ENCODE data around the gene SULT1C2.

SULT1C2 gene

GRCh38 chr2:108293850-108294249, 5.2 kb downstream of the SULT1C2 start:
- TF ChIP-seq CTCF (conservative IDR thresholded peaks at IDR 0.05), result no peak
- no peak overlapping the region for H3K27ac ChIP-seq

DNA sequence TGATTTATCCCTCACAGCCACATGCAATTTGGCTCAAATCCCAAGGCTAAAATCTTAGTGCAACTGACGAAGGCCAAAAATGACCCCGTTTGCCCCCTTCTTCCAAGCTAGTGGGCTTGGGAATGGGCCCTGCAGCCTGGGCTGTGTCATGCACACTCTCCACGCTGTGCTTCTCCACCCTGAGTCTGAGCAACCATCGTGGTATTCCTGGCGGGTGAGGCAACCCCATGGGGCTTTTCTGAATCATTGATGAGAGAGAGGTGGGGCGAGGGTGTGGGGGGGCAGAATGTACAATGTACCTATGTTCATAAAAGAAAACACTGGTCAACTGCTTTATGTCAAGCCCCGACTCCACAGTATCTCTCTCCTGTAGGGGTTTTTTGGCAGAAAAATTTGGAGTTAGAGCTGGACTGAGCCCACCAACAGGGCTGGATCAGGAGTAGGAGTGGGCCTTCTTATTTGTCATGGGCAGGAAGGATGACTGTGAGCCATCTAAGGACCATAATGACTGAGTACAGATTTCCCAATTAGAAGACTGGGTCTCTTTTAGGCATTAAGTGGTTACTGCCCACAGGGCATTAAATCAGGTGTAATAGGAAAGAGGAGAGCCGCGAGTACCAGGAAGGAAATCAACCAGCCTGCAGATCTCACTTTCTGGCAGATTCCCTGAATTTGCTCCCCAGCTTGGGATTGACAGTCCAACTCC, 8.9 kb downstream of the SULT1C2 start:
- TF ChIP-seq CTCF (conservative IDR thresholded peaks at IDR 0.05), result no peak
- H3K27ac ChIP-seq, result no peak overlapping the region

DNA sequence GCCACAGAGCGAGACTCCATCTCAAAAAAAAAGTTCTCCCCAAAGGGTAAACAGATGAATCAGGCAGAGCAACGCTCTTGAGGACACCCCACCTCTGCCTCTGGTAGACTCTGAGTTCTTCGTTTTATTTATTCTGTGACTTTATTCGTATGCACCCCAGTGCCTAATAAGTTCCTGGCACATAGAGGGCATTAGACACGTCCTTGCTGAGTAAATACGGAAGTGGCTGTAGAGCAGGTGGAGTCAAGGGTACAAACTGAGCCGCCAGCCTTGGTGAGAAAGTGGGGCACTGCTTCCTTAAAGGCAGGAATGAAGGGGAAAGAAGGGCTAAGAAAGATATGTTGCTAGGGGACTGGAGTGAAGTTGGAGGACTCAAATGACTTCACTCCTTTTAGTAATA, 12.9 kb downstream of the SULT1C2 start:
- TF ChIP-seq CTCF (conservative IDR thresholded peaks at IDR 0.05), result no peak
- H3K27ac ChIP-seq, result no peak overlapping the region

GRCh38 chr2:108304975-108305374, 16.3 kb downstream of the SULT1C2 start:
- no peak overlapping the region for H3K27ac ChIP-seq
- no peak for TF ChIP-seq CTCF (conservative IDR thresholded peaks at IDR 0.05)

DNA sequence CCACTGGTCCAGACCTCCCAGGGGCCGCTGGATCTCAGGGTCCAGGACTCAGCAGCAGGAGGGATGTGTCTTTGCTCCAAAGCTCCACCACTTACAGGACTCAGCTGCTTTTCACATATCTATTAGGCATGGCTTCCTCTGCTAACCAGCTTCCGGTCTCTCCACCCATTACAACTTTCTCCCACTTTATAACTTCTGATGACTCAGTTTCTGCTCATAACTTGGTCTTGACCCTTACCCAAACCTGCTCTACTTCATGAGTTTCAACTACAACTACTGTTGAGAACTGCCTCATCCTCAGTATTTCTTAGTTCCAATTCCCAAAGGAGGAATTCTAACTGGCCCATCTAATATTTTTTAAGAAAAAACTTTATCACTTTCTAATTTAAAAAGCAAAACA, 17.2 kb downstream of the SULT1C2 start:
- H3K27ac ChIP-seq, result no peak overlapping the region
- TF ChIP-seq CTCF (conservative IDR thresholded peaks at IDR 0.05), result no peak

- H3K27ac ChIP-seq, result peak overlapping the region; percentile 66
- no peak for TF ChIP-seq CTCF (conservative IDR thresholded peaks at IDR 0.05)
Measured at GRCh38 chr2:108309903-108310302, 21.2 kb downstream of the SULT1C2 start.

DNA sequence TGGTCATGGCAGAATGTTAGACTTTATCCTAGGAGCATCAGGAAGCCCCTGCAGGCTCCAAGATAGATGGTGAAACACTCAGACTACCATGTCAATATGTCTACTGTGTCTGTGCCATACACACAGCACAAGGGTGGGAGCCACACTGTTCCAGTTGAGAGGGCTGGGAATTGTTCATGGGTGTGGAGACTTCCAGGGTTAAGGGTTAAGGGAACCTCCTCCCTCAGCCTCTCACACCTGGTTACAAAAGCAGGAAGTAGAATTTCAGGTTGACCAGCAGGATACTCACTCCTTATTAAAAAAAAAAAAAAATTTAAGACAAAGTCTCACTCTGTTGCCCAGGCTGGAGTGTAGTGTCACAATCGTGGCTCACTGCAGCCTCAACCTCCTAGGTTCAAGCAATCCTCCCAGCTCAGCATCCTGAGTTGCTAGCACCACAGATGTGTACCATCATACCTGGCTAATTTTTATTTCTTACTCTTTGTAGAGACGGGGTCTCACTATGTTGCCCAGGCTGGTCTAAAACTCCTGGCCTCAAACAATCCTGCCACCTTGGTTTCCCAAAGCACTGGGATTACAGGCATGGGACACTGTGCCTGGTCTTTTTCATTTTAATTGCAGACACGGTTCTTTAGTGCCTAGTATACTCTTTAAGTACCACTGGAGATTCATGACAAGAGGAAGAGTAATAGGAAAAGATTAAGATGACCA, 26.0 kb downstream of the SULT1C2 start:
- no peak for TF ChIP-seq CTCF (conservative IDR thresholded peaks at IDR 0.05)
- H3K27ac ChIP-seq, result peak overlapping the region; percentile 60
